GM04503 (cell line): ENCODE measurements around the gene BICDL2.
A peak's percentile ranks its signal among the peaks of the same experiment; 100 is the strongest.
"Not testable (repeated sequence)": the region's sequence is repeated elsewhere in the genome, so short reads cannot be mapped to it uniquely, and the experiment has no call there.

Experiments
- DNase-seq: peaks from one replicate; pipeline ENCODE4 v3.0.0-alpha.2; 2012; ENCODE audit warnings: low read depth

The BICDL2 gene

DNA sequence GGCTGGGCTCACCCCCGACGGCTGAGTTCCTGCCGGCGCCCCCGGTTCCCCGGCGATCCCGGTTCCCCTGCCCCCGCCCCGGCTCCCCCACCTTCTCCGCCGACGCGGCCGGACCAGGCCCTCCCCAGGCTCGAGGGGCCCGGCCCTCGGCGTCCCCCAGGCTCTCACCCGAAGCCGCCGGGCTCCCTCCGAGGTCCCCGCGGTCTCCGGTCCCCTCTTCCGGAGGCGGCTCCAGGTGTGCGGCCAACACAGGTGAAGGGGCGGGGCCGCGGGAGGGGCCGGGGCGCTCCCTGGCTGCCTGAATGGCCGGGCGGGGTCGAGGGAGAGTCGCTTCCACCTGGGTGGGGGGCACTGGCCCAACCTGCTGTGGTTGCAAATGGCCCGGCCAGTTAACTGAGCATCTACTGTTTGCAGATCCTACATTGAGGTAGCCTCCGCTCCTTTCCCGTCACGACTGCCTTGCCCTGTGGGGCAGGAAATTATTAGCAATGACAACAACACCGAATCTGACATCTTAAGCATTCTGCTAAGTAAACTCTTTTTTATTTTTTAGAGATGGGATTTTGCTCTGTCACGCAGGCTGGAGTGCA, at the start of gene BICDL2:
Gene BICDL2 (minus strand): TSS at position 219 of the 590 bp plus-strand sequence. CDS start 1,448 bp downstream, outside the sequence.
- no peak for DNase-seq

DNA sequence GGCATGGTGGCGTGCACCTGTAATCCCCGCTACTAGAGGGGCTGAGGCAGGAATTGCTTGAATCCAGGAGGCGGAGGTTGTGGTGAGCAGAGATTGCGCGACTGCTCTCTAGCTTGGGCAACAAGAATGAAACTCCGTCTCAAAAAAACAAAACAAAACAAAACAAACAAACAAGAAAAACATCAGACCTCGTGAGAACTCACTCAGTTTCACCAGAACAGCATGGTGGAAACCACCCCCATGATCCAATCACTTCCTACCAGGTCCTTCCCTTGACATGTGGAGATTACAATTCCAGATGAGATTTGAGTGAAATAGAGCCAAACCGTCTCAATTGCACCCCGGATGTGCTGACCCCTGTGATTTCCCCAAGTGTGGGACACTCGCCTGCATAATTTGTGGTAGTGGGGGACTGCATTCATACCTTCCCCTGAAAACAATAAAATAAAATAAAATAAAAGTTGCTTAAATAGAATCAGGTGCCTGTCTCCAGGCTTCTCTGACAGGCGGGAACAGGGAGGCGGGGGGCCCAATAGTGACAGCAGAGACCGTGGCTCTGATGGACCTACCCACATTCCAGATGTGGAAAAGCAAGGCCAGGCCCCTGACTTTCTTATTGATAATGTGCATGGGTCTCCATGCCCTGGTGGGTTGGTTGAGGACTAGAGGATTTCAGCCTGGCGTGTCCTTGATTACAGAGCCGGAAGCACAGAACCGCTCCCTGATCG, 49.3 kb upstream of the BICDL2 start:
- DNase-seq, result no peak

DNA sequence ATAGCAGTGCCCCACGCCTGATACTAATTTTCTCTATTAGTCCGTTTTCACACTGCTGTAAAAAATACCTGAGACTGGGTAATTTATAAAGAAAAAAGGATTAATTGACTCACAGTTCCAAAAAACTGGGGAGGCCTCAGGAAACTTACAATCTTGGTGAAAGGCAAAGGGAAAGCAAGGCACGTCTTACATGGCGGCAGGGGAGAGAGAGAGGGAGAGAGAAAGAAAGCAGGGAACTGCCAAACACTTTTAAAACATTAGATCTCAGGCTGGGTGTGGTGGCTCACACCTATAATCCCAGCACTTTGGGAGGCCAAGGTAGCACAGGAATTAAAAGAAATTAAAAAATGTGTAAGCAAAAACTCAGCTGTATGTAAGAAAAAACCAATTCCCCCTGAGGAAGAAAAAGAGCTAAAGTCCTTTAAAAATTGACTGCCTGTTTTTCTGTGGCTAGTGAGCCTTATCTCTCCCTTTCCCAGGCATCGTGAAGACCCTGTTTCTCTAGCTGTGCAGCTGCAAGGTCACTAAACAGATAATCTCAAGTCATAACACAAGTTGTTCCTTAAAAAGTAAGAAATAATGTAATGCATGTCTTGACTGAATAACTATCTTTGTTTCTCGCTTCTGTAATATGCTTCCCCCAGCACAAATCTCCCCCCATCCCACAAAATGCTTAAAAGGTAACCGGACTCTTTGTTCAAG, 48.4 kb upstream of the BICDL2 start:
- DNase-seq, result no peak

DNA sequence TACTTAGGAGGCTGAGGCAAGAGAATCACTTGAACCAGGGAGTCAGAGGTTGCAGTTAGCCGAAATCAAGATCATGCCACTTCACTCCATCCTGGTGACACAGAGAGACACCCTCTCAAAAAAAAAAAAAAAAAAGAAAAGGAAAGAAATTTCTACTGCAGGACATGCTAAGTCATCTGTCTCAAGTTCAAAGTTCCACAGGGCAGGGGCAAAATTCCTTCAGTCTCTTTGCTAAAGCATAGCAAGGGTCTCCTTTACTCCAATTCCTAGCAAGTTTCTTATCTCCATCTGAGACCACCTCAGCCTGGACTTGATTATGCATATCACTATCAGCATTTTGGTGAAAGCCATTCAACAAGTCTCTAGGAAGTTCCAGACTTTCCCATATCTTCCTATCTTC, 47.7 kb upstream of the BICDL2 start:
- no peak for DNase-seq

- not testable (repeated sequence) for DNase-seq
These were observed 46.7 kb upstream of the BICDL2 start for GRCh38 chr16:3083408-3083807.

DNA sequence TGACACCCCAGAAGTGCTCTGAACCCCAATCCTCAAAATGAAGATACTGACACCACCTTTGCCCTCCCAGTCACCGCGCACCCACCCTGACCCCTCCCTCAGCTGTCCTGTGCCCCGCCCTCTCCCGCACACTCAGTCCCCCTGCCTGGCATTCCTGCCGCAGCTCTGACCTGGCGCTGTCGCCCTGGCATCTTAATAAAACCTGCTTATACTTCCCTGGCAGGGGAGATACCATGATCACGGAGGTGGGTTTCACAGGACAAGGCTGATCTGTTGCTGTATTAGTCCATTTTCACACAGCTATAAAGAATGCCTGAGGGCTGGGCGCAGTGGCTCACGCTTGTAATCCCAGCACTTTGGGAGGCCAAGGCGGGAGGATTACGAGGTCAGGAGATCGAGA, 45.2 kb upstream of the BICDL2 start:
- not testable (repeated sequence) for DNase-seq

- no peak for DNase-seq
These were observed 43.3 kb upstream of the BICDL2 start for GRCh38 chr16:3080024-3080423.

DNA sequence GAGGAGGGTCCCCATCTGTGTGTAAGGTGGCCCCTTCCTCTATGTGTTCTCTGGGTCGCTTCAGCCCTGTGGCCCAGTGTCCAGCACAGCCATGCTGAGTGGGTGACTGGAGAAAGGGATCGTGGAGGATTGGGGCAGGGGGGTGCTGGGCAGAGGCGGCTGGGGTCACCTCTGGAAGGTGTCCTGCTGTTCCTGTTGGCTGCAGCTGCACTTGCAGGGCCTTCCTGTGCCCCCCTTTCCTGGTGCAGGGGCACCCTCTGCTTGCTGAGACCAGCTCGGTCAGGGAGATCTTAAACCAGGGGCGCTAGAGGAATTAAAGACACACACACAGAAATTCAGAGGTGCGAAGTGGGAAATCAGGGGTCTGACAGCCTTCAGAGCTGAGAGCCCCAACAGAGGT, 39.8 kb upstream of the BICDL2 start:
- DNase-seq, result no peak

DNA sequence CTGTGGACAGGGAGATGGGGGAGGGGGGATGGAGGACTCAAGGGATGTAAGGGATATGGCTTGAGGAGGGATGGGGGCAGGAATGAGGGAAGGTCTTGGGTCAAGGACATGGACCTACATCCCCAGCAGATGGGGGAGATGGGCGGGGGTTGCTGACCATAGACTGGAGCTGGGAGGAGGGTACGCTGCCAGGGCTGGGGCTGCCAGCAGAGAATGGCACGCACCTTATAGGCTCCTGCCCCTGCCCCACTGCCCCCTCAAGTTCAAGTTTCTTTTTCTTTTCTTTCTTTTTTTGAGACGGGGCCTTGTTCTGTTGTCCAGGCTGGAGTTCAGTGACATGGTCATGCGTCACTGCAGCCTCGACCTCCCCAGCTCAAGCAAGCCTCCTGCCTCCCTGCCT, 39.2 kb upstream of the BICDL2 start:
- not testable (repeated sequence) for DNase-seq

DNA sequence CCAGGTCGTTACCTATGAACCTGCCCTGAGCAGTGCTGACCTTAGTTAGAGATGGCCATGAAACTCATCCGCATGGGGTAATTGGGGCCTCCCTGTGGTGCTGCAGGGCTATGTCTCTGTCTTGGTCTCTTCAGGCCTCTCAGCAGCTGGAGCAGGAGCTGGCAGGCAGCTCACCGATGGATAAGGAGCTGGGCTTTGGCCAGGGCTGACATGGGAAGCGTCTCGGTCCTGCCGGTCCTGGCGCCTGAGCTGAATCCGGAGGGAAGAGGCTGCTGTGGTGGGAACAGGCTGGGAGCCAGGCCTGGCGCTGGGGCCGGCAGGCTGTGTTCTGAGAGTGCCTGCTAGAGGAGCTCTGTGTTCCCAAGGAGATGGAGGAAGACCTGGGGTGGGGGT, 38.8 kb upstream of the BICDL2 start:
- DNase-seq, result no peak

- no peak for DNase-seq
These were observed 38.2 kb upstream of the BICDL2 start for GRCh38 chr16:3074860-3075522.

DNA sequence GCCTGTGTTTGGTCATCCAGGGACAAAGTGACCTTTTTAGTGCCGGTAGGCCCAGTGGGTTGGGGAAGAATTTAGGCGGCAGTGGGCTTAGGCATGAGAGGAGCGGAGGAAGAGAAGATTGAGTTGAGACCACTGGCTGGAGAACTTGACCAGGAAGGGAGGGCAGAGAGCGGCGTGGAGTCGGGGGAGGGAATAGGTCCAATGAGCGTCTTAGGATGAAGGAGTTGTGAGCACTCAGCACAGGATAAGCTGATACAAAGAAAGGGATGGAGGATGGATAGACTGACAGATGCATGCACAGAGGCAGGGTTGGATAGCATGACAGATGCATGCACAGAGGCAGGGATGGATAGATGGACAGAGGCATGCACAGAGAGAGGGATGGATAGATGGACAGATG, 36.7 kb upstream of the BICDL2 start:
- DNase-seq, result no peak

DNA sequence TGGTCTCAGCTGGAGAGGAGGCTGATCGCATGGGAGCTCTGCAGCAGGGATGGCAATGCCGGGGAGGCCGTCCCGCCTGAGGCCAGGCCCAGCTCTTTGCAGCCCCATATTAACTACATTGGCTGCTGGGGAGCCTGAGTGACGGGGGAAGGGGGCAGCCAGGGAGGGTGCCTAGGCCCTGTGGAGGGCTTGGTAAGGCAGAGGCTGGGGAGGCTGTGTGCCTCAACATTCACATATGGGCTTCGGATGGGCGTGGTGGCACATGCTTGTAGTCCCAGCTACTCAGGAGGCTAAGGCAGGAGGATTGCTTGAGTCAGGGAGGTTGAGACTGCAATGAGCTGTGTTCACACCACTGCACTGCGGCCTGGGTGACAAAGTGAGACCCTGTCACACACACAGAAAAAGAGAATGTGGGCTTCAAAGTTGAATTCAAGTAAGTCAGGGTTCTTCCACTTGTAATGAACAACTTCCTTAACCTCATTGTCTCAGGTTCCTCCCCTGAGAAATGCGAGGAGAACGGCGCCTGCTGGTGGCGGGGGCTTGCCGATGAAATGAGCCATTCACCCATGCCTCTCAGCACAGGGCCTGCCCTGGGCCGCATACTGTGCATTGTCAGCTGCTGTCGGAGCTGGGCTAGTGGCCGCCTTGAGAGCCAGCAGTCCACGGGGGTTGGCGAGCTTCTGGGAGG, 36.0 kb upstream of the BICDL2 start:
- not testable (repeated sequence) for DNase-seq

DNA sequence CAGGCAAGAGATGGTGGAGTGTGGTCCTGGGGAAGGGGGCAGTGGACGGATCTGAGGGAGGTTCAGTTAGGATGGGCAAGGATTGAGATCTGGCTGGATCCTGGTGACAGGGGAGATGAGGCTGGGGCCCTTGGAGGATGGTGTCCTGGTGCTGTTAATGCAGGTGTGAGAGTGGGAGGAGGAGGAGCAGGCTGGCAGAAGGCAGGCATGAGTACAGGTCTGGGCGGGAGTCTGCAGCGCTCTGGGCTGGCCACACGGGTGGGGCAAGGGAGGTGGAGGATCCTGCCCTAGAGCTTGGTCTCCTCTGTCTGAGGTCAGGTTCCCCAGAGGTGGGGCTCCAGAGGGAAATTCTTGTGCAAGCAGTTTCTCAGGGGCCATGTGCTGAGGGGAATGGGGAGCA, 35.4 kb upstream of the BICDL2 start:
- DNase-seq, result not testable (repeated sequence)

GRCh38 chr16:3071655-3072054, 34.9 kb upstream of the BICDL2 start:
- no peak for DNase-seq

DNA sequence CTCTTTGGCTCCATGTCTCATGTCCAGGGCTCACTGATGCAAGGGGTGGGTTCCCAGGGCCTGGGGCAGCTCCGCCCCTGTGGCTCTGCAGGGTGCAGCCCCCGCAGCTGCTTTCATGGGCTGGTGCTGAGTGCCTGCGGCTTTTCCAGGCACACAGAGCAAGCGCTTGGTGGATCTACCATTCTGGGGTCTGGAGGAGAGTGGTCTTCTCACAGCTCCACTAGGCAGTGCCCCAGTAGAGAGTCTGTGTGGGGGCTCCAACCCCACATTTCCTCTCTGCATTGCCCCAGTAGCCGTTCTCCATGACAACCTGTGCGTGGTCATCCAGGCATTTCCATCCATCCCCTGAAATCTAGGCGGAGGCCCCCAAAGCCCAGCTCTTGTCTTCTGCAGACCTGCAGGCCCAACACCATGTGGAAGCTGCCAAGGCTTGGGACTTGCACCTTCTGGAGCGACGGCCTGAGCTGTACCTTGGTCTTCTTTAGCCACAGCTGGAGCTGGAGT, 33.9 kb upstream of the BICDL2 start:
- no peak for DNase-seq

- not testable (repeated sequence) for DNase-seq
These were observed 32.4 kb upstream of the BICDL2 start for GRCh38 chr16:3069146-3069545.

GRCh38 chr16:3068487-3068886, 31.7 kb upstream of the BICDL2 start:
- DNase-seq, result no peak

- no peak for DNase-seq
These were observed 29.6 kb upstream of the BICDL2 start for GRCh38 chr16:3066440-3066748.

- no peak for DNase-seq
These were observed 29.1 kb upstream of the BICDL2 start for GRCh38 chr16:3065742-3066439.

DNA sequence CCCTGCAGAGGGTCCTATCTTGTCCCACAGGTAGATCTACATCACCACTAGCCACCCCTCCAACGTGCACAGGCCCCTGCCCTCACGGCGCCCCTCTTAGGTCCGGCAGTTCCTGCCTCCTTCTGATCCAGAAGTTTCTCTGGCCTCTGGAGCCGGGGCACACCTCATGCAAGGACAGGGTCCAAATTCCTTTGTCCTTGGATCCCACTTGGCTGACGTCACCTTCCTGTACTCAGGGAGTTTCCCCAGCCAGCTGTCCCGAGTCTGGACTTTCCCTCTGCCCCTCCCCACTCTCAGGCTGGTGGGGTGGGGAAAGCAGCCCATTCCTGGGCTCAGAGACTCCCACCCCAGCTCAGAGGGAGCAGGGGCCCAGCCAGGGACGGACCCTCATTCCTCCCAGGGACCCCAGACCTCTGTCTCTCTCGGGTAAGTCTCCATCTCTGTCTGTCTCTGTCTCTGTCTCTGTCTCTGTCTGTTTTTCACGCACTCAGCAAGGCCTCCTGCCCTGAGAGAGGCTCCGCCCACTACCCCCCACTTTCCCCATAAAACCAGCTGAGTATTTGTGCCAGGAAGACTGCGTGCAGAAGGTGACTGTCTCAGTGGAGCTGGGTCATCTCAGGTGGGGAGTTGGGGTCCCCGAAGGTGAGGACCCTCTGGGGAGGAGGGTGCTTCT, 28.5 kb upstream of the BICDL2 start, which contains the start of gene IL32:
Gene IL32 (plus strand): TSS at position 572 of the 673 bp plus-strand sequence. CDS start 172 bp downstream, outside the sequence.
- DNase-seq, result peak; percentile 13
